Tongue (tissue), 2 donors: Measurements from ENCODE around the gene LILRA2. TPM values are rescaled to one million over a fixed set of nuclear protein-coding genes. Genes with fewer than 3 reads are reported as not detected.
A peak's percentile ranks its signal among the peaks of the same experiment; 100 is the strongest.
"Not testable (repeated sequence)": the region's sequence is repeated elsewhere in the genome, so short reads cannot be mapped to it uniquely, and the experiment has no call there.

ENCODE experiments used
- DNase-seq: peaks from one replicate; pipeline ENCODE4 v3.0.0-alpha.2; 2015
- total RNA-seq: library from RNA; depleted of rRNA; stranded (reverse); fragments of >200 nt; gene quantifications from one replicate; pipeline ENCODE4 v1.2.3, GENCODE V29; 2014

LILRA2 gene
- total RNA-seq, 1 donor from 2014 or later, result not detected

DNA sequence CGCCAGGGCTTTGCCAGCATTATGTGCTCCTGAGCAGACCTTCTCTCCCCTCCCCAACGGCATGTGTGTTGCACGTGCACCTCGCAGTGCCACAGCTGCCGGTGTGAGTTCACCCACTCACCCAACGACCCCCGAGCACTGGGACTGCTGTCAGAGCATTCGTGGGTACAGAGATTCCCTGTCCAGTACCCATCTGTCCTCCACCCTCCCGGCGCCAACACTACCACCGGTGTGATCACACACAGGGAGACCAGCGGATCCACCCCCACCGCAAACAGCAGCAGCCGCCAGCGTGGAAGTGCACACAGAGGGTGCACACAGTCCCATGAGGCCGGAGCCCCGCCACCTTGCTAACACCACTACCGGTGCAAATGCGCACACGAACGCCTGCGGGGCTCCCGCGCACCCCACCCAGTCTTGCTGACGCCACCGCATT lies 35.8 kb downstream of the LILRA2 start:
- no peak for DNase-seq

GRCh38 chr19:54612428-54612827 lies 38.8 kb downstream of the LILRA2 start:
- DNase-seq, result no peak

GRCh38 chr19:54614726-54615125 lies 41.1 kb downstream of the LILRA2 start:
- DNase-seq, result no peak

- no peak for DNase-seq
Observed at GRCh38 chr19:54616057-54616456, 42.5 kb downstream of the LILRA2 start.

- no peak for DNase-seq
Observed at GRCh38 chr19:54616821-54617560, 43.4 kb downstream of the LILRA2 start.

DNA sequence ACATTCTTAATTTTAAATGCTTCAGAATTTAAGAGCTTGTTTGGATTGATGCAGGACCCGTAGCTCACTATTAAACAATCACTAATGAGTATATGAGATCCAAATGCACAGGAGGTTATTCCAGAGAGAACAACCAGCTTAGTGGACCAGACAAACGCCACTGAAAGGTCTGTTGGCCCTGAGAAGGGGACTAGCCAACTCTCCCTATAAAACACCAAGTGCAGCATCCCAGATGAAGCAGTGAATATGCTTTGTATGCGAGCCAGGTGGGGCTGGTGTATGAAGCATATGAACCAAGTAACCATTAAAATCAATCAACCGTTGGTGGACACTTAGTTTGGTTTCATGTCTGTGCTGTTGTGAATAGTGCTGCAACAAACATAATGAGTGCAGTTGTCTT lies 46.9 kb downstream of the LILRA2 start:
- DNase-seq, result no peak

DNA sequence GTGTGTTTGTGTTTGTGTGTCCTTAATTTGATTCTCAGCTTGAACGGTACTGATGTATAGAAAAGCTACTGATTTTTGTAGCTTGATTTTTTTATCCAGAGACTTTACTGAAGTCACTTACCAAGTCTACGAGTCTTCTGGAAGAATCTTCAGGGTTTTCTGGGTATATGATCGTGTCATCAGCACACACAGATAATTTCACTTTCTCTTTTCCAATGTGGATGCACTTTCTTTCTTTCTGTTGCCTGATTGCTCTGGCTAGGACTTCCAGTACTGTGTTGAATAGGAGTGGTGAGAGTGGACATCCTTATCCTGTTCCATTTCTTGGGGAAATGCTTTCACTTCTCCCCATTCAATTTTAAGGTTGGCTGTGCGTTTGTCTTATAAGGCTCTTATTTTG lies 48.8 kb downstream of the LILRA2 start:
- no peak for DNase-seq

- DNase-seq, result not testable (repeated sequence)
Observed at GRCh38 chr19:54624234-54624633, 50.6 kb downstream of the LILRA2 start.

- not testable (repeated sequence) for DNase-seq
Observed at GRCh38 chr19:54624934-54625730, 51.5 kb downstream of the LILRA2 start.

DNA sequence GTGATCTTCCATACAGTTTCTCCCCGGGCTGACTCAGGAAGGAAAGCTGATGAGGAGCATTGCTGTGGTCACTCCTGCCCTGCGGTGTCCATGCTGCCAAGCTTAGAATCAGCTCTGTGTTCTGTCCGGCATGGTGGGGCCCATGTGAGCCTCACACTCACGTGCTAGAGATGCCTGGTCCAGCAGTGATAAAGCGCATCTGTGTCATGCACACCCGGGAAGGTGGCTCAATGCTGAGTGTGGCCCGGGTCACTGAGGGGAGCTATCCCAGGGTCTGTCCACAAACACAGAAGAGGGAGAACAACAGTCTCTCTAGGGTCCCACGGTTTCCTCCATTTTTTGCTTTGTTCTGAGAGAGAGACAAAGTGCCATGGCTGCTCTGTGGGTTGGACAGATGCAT lies 53.2 kb downstream of the LILRA2 start:
- DNase-seq, result no peak

DNA sequence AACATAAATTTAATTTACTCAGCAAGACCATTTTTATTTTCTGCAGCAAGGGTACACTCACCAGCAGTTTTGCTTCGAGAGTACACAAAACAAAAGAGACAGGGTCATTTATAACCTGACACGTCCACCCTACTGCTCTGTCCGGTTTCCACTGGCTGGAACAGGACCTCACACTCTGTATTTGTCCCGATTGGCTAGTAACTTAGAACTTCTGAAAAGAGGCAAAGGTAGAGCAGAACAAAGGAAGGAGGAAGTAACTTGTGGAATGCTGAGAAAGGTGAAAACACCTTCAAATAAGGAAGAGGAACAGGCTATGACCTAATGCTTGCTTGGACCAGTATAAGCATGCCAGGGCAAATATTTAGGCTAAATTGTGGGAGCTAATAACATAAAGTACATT lies 54.3 kb downstream of the LILRA2 start:
- not testable (repeated sequence) for DNase-seq

DNA sequence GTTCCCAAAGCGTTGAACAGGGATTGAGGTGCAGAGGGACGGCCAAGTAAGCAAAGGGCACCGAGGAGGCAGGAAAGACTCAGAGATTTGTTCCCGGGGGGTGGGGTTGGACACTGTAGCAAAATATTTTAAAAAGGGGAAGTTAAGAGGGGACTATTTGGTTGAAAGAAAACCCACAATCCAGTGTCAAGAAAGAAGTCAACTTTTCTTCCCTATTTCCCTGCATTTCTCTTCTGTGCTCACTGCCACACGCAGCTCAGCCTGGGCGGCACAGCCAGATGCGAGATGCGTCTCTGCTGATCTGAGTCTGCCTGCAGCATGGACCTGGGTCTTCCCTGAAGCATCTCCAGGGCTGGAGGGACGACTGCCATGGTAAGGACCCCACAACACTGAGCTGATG lies 56.7 kb downstream of the LILRA2 start, which contains the start of gene LILRB1:
Gene LILRB1 (plus strand): TSS at position 223 of the 400 bp plus-strand sequence. CDS start 590 bp downstream, outside the sequence.
- not testable (repeated sequence) for DNase-seq

- no peak for DNase-seq
Observed at GRCh38 chr19:54630782-54631181, 57.2 kb downstream of the LILRA2 start.

- not testable (repeated sequence) for DNase-seq
Observed at GRCh38 chr19:54631489-54632337, 58.1 kb downstream of the LILRA2 start.

DNA sequence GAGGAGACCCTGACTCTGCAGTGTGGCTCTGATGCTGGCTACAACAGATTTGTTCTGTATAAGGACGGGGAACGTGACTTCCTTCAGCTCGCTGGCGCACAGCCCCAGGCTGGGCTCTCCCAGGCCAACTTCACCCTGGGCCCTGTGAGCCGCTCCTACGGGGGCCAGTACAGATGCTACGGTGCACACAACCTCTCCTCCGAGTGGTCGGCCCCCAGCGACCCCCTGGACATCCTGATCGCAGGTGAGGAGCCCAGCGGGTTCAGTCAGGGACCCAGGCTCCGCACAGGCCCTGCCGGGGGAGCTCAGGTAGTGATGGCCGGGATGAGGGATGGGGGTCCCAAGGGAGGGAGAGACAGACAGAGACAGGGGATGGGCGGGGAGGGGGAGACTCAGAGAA lies 58.9 kb downstream of the LILRA2 start:
- DNase-seq, result not testable (repeated sequence)

DNA sequence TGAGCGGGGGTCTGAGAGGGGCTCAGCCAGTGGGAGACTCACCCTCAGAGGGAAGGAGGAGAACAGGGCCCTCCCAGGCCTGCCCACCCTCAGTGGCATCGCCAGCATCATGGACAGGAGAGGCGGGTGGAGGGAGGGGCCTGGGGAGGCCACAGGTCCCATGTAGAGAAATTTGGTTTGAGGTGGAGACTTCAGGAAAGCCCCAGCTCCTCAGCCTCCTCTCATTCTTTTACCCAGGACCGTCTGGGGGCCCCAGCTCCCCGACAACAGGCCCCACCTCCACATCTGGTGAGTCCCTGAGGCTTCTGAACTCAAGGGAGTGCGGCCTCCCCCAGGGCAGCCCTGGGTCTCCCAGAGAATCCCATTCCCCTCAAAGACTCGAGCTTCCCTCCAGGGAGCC lies 59.8 kb downstream of the LILRA2 start:
- DNase-seq, result no peak

DNA sequence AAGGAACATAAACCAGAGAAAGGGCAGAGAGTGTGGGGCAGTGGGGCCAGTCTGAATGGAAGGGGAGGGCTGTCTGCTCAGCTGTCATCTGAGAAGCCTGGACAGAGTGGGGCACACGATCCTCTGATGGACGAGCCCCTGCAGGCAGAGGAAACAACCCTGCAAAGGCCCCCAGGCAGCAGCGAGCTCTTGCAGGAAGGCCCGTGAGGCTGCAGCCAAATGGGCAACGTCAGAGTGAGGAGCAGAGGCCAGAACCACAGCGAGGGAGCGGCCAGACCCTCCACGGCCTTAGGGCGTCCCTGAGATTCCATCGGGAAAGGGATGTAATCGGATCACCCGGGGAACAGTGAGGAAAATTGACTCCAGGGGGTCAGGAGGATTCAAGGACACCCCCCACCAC lies 62.5 kb downstream of the LILRA2 start:
- DNase-seq, result peak; percentile 22

DNA sequence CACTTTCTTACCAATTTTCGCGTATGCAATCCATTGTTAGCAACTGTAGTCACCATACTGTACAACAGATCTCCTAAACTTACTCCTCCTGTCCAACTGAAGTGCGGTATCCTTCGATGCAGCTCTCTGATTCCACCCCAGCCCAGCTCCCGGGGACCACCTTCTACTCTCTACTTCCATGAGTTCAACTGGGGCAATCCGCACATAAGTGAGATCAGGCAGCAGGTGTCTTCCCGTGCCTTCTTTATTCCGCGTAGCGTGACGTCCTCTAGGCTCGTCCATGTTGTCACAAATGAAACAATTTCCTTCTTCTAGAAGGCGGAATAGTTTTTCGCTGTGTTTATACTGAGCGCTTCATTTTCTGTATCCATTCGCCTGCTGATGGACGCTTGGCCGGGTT lies 65.1 kb downstream of the LILRA2 start:
- DNase-seq, result no peak
